NB4 (cell line): ENCODE data around the gene MECR.

Experiments
- DNase-seq: peaks from one replicate; pipeline ENCODE4 v3.0.0; 2010; ENCODE audit warnings: low read depth
- H3K4me3 ChIP-seq: one replicate; pipeline ENCODE4 v1.5.1; 2011; ENCODE audit warnings: mild to moderate bottlenecking, low read depth, low read length, moderate library complexity
- MYC ChIP-seq: IDR thresholded peaks from 2 replicates; pipeline ENCODE4 v1.6.1; 2011; ENCODE audit warnings: low read depth, low read length
- POLR2A ChIP-seq: IDR thresholded peaks from 2 replicates; pipeline ENCODE4 v1.6.1; 2011; ENCODE audit warnings: mild to moderate bottlenecking; ENCODE audit not compliant: insufficient read length; ENCODE audit errors: extremely low read depth
- TF ChIP-seq, protein P1 (sequence below): IDR thresholded peaks from 2 replicates; pipeline ENCODE4 v1.6.1; 2011; ENCODE audit warnings: low read depth, low read length
- TF ChIP-seq, protein P2 (sequence below): IDR thresholded peaks from one replicate; pipeline ENCODE4 v1.5.1; 2012; ENCODE audit warnings: low read depth, low read length

Gene MECR

DNA sequence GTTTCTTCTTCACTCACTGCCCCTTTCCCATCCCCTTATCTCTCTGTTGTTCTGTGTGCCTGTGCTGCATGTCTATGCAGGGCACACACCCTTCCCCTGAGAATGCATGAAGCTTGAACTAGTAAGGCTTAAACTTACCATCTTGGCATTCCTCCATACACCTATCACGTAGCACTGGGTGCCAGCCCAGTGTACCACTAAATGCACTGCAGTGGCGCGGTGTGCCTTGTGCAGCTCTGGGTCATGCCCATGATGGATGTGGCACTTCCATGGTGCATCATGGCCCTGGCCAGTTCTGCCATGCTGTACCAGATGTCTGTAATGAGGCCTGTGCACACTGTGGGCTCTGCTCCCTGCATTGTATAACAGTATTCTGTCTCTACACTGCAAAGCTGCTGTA is 16.3 kb upstream of the MECR start:
- H3K4me3 ChIP-seq, result no peak overlapping the region
- TF ChIP-seq MYC (no peak), POLR2A (no peak)
- TF ChIP-seq, protein P1, sequence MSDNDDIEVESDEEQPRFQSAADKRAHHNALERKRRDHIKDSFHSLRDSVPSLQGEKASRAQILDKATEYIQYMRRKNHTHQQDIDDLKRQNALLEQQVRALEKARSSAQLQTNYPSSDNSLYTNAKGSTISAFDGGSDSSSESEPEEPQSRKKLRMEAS, result no peak
- TF ChIP-seq, protein P2, sequence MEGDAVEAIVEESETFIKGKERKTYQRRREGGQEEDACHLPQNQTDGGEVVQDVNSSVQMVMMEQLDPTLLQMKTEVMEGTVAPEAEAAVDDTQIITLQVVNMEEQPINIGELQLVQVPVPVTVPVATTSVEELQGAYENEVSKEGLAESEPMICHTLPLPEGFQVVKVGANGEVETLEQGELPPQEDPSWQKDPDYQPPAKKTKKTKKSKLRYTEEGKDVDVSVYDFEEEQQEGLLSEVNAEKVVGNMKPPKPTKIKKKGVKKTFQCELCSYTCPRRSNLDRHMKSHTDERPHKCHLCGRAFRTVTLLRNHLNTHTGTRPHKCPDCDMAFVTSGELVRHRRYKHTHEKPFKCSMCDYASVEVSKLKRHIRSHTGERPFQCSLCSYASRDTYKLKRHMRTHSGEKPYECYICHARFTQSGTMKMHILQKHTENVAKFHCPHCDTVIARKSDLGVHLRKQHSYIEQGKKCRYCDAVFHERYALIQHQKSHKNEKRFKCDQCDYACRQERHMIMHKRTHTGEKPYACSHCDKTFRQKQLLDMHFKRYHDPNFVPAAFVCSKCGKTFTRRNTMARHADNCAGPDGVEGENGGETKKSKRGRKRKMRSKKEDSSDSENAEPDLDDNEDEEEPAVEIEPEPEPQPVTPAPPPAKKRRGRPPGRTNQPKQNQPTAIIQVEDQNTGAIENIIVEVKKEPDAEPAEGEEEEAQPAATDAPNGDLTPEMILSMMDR, result no peak
- no peak for DNase-seq

DNA sequence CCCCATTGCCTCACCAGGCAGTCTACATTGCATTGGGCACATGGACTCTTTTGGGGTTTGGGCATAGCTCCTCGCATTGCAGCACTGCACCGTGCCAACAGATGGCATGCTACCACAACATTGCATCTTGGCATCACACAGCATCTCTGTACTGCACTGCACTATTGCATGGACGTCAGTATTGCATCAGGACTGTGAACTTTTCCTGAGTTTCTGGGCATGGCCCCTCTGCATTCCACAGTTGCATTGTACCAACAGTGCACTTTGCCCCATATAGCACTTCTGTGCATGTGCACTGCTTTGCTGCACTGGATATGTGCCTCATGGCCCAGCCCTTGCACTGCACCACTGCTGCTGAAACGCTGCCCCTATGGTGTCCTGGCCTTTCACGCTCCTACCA is 15.1 kb upstream of the MECR start:
- no peak for DNase-seq
- TF ChIP-seq, protein P2, result peak; percentile 30
- TF ChIP-seq MYC, result no peak

DNA sequence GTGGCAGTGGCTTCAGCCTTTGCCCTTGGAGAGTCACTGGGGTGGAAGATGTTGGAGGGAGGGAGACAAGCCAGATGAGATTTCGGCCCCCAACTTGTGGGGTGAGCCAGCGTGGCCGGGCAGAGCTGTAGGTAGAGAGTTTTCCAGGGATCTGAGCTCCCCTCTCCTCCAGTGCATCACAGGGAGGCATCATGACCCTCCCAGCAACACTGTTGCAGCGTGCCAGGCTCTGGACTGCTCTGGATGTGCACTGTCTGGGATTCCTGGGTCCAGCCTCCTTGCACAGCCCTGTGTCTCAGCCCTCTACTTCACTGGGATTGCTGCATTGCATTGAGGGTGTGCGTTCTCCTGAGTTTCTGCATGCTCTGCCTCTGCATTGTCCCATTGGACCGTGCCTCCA is 14.5 kb upstream of the MECR start:
- DNase-seq, result no peak
- H3K4me3 ChIP-seq, result no peak overlapping the region
- TF ChIP-seq, protein P1, result no peak
- TF ChIP-seq POLR2A (no peak), MYC (no peak)
- TF ChIP-seq, protein P2, result no peak

More for the DNA sequence above, 15.1 kb upstream of the MECR start:
- H3K4me3 ChIP-seq, result no peak overlapping the region

DNA sequence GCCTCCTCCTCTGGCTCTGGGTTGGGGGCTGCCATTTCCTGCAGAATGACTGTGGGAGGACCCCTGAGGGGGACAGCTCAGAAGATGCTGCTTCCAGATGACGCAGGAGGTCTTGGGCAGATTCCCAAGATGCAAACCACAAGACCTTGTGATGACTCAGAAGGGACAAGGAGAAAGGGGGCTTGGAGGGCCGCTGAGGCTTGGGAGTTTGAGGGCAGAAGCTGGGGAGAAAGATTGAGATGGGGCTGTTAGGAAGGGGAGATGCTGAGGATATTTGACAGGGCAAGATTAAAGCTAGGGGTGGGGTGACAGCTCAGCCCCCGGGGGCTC is 13.1 kb upstream of the MECR start:
- TF ChIP-seq, protein P2, result no peak
- TF ChIP-seq, protein P1, result no peak
- DNase-seq, result no peak

DNA sequence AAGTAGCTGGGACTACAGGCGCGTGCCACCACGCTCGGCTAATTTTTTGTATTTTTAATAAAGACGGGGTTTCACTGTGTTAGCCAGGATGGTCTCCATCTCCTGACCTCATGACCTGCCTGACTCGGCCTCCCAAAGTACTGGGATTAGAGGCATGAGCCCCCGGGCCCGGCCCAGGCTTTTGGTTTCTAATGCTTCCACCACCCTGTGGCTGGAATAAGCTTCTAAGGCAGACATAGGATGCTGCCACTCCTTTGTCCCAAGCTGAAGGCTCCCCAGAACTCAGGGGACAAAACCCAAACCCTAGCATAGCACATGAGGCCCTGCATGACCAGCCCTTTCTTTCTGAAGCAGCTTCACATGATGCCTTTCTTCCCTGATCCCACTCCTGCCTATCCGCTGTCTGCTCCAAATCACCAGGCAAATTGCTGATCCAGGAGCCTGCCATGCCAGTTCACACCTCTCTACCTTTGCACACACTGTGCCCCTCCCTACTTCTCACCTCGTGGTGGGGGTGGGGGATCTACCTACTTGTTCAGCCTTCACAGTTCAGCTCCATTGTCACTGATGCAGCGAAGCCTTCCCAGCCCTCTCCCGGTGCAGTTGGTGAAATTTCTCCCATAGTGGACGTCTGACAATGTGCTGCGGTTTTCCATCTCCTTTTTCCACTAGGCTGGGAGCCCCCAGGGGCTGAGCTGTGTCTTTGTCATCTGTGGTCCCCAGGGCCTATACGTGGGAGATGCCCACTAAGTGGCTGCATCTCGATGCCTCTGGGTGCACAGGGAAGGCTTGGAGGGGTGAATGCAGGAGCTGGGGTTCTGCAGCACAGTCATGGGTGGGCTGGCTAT is 12.5 kb upstream of the MECR start:
- DNase-seq, result no peak
- no peak overlapping the region for H3K4me3 ChIP-seq
- TF ChIP-seq, protein P1, result no peak
- TF ChIP-seq, protein P2, result no peak
- no peak for TF ChIP-seq POLR2A
- no peak for TF ChIP-seq MYC

More for the DNA sequence above, 13.1 kb upstream of the MECR start:
- H3K4me3 ChIP-seq, result no peak overlapping the region

DNA sequence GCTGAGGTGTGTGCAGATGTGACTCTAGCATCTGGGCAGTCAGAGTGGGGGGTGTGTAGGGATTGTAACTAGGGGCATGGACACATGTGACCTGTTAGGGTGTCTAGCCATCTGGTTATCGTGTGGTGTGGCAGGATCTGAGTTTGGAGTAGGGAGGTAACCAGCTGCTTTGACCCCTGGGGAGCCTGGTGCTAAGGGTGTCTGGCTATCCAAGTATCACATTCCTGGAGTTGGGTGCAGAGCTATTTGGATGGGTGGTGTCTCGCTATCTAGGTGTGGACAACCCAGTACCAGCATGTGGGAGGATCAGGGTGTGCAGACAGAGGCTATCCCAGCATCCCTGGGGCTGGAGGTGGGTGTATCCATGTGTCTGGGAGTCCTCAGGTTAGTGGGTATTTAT is 10.3 kb upstream of the MECR start:
- no peak for DNase-seq
- TF ChIP-seq MYC (no peak), POLR2A (no peak)
- TF ChIP-seq, protein P1, result no peak
- TF ChIP-seq, protein P2, result no peak

More for the DNA sequence above, 10.3 kb upstream of the MECR start:
- no peak overlapping the region for H3K4me3 ChIP-seq
